ENCODE results near the gene EDA.

Gene EDA

GRCh38 chrX:69613946-69614345 lies 2.0 kb upstream of the EDA start:
- TF ChIP-seq CTCF (IDR thresholded peaks at IDR 0.05) (no peak), ZFX (IDR thresholded peaks at IDR 0.05; ENCODE audit: borderline replicate concordance) (no peak)
- H3K27ac ChIP-seq: no peak overlapping the region

GRCh38 chrX:69614886-69615285 lies 1.0 kb upstream of the EDA start:
- no peak overlapping the region for H3K27ac ChIP-seq
- no peak for TF ChIP-seq CTCF (IDR thresholded peaks at IDR 0.05)
- TF ChIP-seq ZFX (IDR thresholded peaks at IDR 0.05; ENCODE audit: borderline replicate concordance): no peak

- TF ChIP-seq ZFX (IDR thresholded peaks at IDR 0.05; ENCODE audit: borderline replicate concordance): no peak
Observed at GRCh38 chrX:69615342-69615741, 571 bp upstream of the EDA start.

GRCh38 chrX:69616457-69617203 lies 717 bp downstream of the EDA start:
- TF ChIP-seq CTCF (IDR thresholded peaks at IDR 0.05): no peak
- no peak for TF ChIP-seq ZFX (IDR thresholded peaks at IDR 0.05; ENCODE audit: borderline replicate concordance)
- peak overlapping the region; percentile 60 for H3K27ac ChIP-seq

More at GRCh38 chrX:69615342-69615741, 571 bp upstream of the EDA start:
- no peak overlapping the region for H3K27ac ChIP-seq

GRCh38 chrX:69618803-69619202 lies 2.9 kb downstream of the EDA start:
- TF ChIP-seq ZFX (IDR thresholded peaks at IDR 0.05; ENCODE audit: borderline replicate concordance) (no peak), CTCF (IDR thresholded peaks at IDR 0.05) (peak; percentile 65)
- H3K27ac ChIP-seq: no peak overlapping the region

GRCh38 chrX:69626129-69626528 lies 10.2 kb downstream of the EDA start:
- TF ChIP-seq ZFX (IDR thresholded peaks at IDR 0.05; ENCODE audit: borderline replicate concordance) (no peak), CTCF (IDR thresholded peaks at IDR 0.05) (no peak)
- H3K27ac ChIP-seq: no peak overlapping the region

GRCh38 chrX:69627744-69628143 lies 11.8 kb downstream of the EDA start:
- H3K27ac ChIP-seq: no peak overlapping the region
- TF ChIP-seq ZFX (IDR thresholded peaks at IDR 0.05; ENCODE audit: borderline replicate concordance) (no peak), CTCF (IDR thresholded peaks at IDR 0.05) (no peak)

- TF ChIP-seq ZFX (IDR thresholded peaks at IDR 0.05; ENCODE audit: borderline replicate concordance): no peak
- TF ChIP-seq CTCF (IDR thresholded peaks at IDR 0.05): no peak
- H3K27ac ChIP-seq: no peak overlapping the region
Observed at GRCh38 chrX:69630147-69630546, 14.2 kb downstream of the EDA start.
